Mammary epithelial cell (primary cell): ENCODE data around the gene AMACR.

Experiments
- CTCF ChIP-seq, 2 donors: IDR thresholded peaks in 1 of 2; conservative IDR thresholded peaks in 1 of 2; 2 replicates each; pipeline ENCODE4 v1.5.1; 2011 to 2012; ENCODE audit warnings: inconsistent platforms in 2 of 2, low read length in 2 of 2, mild to moderate bottlenecking in 2 of 2, control low read depth in 1 of 2, low read depth in 1 of 2; ENCODE audit not compliant: insufficient read depth in 1 of 2; ENCODE audit errors: extremely low read depth in 1 of 2
- EZH2 ChIP-seq: IDR thresholded peaks from 2 replicates; pipeline ENCODE4 v1.6.1; 2012; ENCODE audit warnings: low read length, inconsistent platforms, borderline replicate concordance

DNA sequence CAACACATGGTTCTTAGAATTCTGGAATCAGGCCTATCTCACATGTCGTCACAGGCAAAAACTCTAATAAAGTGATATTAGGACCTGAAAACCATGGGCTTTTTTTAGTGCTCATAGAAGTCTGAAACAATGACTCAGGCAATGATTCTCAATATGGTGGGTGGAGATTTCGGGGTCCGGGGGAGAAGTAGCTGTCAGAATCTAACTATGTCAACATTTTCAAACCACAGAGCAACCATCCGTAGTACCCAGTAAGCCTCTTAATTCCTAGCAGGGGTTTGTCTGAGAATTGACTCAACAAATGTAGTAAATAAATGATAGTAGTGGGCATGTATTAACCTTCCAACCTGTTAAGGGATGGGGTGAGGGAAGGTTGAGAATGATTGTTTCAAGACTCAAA is 2.6 kb downstream of the AMACR start:
- TF ChIP-seq EZH2 (no peak), CTCF (conservative IDR thresholded peaks at IDR 0.05 in 1 of 2, IDR thresholded peaks at IDR 0.05 in 1 of 2; ENCODE audit: extremely low read depth in 1 of 2, insufficient read depth in 1 of 2, low read depth in 1 of 2, low read length in 2 of 2) (no peak)
